PC-9 (cell line): ENCODE measurements around the gene LPIN2. TPM values are rescaled to one million over a fixed set of nuclear protein-coding genes. Genes with fewer than 3 reads are reported as not detected.
A peak's percentile ranks its signal among the peaks of the same experiment; 100 is the strongest.
"Not testable (repeated sequence)": the region's sequence is repeated elsewhere in the genome, so short reads cannot be mapped to it uniquely, and the experiment has no call there.

Experiments
- BruUV-seq: library from RNA; stranded (reverse); fragments of 400-500 nt; replicated peaks from 2 replicates; lab custom pipeline; 2021; lab: Mats Ljungman, UMichigan
- CTCF ChIA-PET: fragments of 300-600 bp; sonication (Branson Sonifier 250); formaldehyde crosslinking; loops from one replicate; lab custom pipeline; 2022; ENCODE audit warnings: antibody characterized with exemption; lab: Charles Lee
- POLR2A ChIA-PET: fragments of 300-600 bp; sonication (Branson Sonifier 250); formaldehyde crosslinking; loops from one replicate; lab custom pipeline; 2022; ENCODE audit warnings: antibody characterized with exemption; ENCODE audit not compliant: unreplicated experiment; lab: Charles Lee
- DNase-seq, 2 experiments: peaks; one replicate each; pipeline versions ENCODE4 v3.0.0 to v3.0.0-alpha.2; 2015 to 2022; ENCODE audit warnings: mixed read lengths in 1 of 2
- H2AFZ ChIP-seq: fragments of 200-600 bp; sonication (generic); 2 replicates; pipeline ENCODE4 v1.8.1; 2017; ENCODE audit warnings: antibody characterized with exemption
- H3F3A ChIP-seq: fragments of 200-600 bp; sonication (generic); 2 replicates; pipeline ENCODE4 v1.8.1; 2017; ENCODE audit warnings: antibody characterized with exemption, mild to moderate bottlenecking, low read depth; ENCODE audit not compliant: insufficient read depth
- H3K27ac ChIP-seq: fragments of 200-600 bp; sonication (generic); 2 replicates; pipeline ENCODE4 v1.6.1; 2016; ENCODE audit warnings: mixed run types
- H3K27me3 ChIP-seq: fragments of 200-600 bp; sonication (generic); 2 replicates; pipeline ENCODE4 v1.6.1; 2016; ENCODE audit warnings: low read depth, mixed run types; ENCODE audit not compliant: insufficient read depth
- H3K36me3 ChIP-seq: fragments of 200-600 bp; sonication (generic); 2 replicates; pipeline ENCODE4 v1.6.1; 2016; ENCODE audit warnings: low read depth, mixed run types
- H3K4me1 ChIP-seq: fragments of 200-600 bp; sonication (generic); replicated peaks from 2 replicates; pipeline ENCODE4 v1.6.1; 2016; ENCODE audit warnings: mixed run types; ENCODE audit not compliant: insufficient read depth
- H3K4me2 ChIP-seq: fragments of 200-600 bp; sonication (generic); 2 replicates; pipeline ENCODE4 v1.6.1; 2017; ENCODE audit warnings: mixed run types
- H3K4me3 ChIP-seq: fragments of 200-600 bp; sonication (generic); 2 replicates; pipeline ENCODE4 v1.6.1; 2016; ENCODE audit warnings: mixed run types
- H3K79me2 ChIP-seq: fragments of 200-600 bp; sonication (generic); 2 replicates; pipeline ENCODE4 v1.6.1; 2017; ENCODE audit warnings: low read depth, mixed run types
- H3K9me2 ChIP-seq: fragments of 200-600 bp; sonication (generic); 2 replicates; pipeline ENCODE4 v1.8.1; 2017; ENCODE audit warnings: mild to moderate bottlenecking; ENCODE audit not compliant: insufficient read depth
- H3K9me3 ChIP-seq: fragments of 200-600 bp; sonication (generic); 2 replicates; pipeline ENCODE4 v1.8.1; 2016; ENCODE audit warnings: low read depth; ENCODE audit not compliant: insufficient read depth
- H4K20me1 ChIP-seq: fragments of 200-600 bp; sonication (generic); 2 replicates; pipeline ENCODE4 v1.8.1; 2017; ENCODE audit not compliant: insufficient read depth
- CTCF ChIP-seq: fragments of 200-600 bp; sonication (generic); conservative IDR thresholded peaks from 2 replicates; pipeline ENCODE4 v1.6.1; 2017; ENCODE audit warnings: mixed run types, antibody characterized with exemption, mild to moderate bottlenecking, moderate library complexity
- EZH2 ChIP-seq: fragments of 200-600 bp; sonication (generic); IDR thresholded peaks from 2 replicates; pipeline ENCODE4 v1.8.0; 2017; ENCODE audit warnings: antibody characterized with exemption, low read depth
- intact Hi-C: fragments of 100-400 bp; cut with micrococcal nuclease; formaldehyde crosslinking; loops from one replicate; pipeline ENCODE4 v1.10.0; 2022; ENCODE audit not compliant: unreplicated experiment
- total RNA-seq: library from RNA; stranded (reverse); gene quantifications from 2 replicates; pipeline ENCODE4 v1.2.3, GENCODE V29; 2021

Gene LPIN2
- total RNA-seq, 1 experiment from 2014 or later = 15.0 TPM

GRCh38 chr18:3007491-3007890, 5.5 kb downstream of the LPIN2 start:
- ChIA-PET POLR2A (interaction anchor here (0.6 kb wide), 1 partner anchor 13 kb away, joined by 14 read pairs; no protein-coding TSS in a partner anchor), CTCF (no interaction called here)
- Histone ChIP-seq H3K79me2 (peaks cover 64% of the 10 kb centered on the region), H3K27ac (no peak overlapping the region), H3F3A (peaks cover 13% of the 10 kb centered on the region; the same call in 1 of the 2 replicates), H3K9me3 (0 out of 2 replicates have a peak, but pooled peaks cover 4% of the 10 kb centered on the region), H3K4me1 (peaks cover 22% of the 10 kb centered on the region), H3K9me2 (no peaks in the 10 kb centered on the region), H3K27me3 (no peaks in the 10 kb centered on the region), H3K36me3 (0 out of 2 replicates have a peak, but pooled peaks cover 27% of the 10 kb centered on the region), H3K4me2 (no peak overlapping the region), H4K20me1 (no peaks in the 10 kb centered on the region; the same call in 1 of the 2 replicates), H2AFZ (no peak overlapping the region), H3K4me3 (no peak overlapping the region)
- no peak for DNase-seq
- intact Hi-C loops = no loop called here
- no TSS peak for BruUV-seq
- no peak for TF ChIP-seq EZH2
- no peak for TF ChIP-seq CTCF

DNA sequence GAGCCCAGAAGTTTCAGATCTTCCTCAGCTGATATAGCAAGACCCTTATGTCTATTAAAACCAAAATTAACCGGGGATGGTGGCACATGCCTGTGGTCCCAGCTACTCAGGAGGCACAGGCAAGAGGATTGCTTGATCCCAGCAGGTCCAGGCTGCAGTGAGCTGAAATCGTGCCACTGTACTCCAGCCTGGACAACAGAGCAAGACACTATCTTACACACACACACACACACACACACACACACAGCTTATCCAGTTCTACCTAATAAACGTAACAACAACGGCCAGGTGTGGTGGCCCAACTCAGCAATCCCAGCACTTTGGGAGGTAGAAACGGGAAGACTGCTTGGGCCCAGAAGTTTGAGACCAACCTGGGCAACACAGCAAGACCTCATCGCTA, 7.5 kb downstream of the LPIN2 start:
- intact Hi-C loops = no loop called here
- H2AFZ ChIP-seq = no peak overlapping the region
- H3K9me2 ChIP-seq = no peaks in the 10 kb centered on the region
- H3K27me3 ChIP-seq = no peaks in the 10 kb centered on the region
- ChIA-PET POLR2A (no interaction called here), CTCF (no interaction called here)
- H3K4me3 ChIP-seq = no peak overlapping the region
- TF ChIP-seq CTCF (no peak), EZH2 (no peak)
- no peak overlapping the region for H3K4me2 ChIP-seq
- H3K79me2 ChIP-seq = peaks cover 69% of the 10 kb centered on the region
- H3F3A ChIP-seq = peaks cover 15% of the 10 kb centered on the region; the same call in 1 of the 2 replicates
- H3K9me3 ChIP-seq = peaks cover 4% of the 10 kb centered on the region; the same call in 1 of the 2 replicates
- no peak overlapping the region for H3K27ac ChIP-seq
- DNase-seq = no peak
- no TSS peak for BruUV-seq
- peaks cover 11% of the 10 kb centered on the region; the same call in 1 of the 2 replicates for H3K4me1 ChIP-seq
- no peaks in the 10 kb centered on the region; the same call in 1 of the 2 replicates for H4K20me1 ChIP-seq
- H3K36me3 ChIP-seq = 0 out of 2 replicates have a peak, but pooled peaks cover 27% of the 10 kb centered on the region

- intact Hi-C loops, CTCF ChIA-PET, DNase-seq, H3K27me3 ChIP-seq, POLR2A ChIA-PET, BruUV-seq, H3K9me2 ChIP-seq, H3K27ac ChIP-seq, H3K9me3 ChIP-seq, H4K20me1 ChIP-seq, H3K4me3 ChIP-seq, H2AFZ ChIP-seq: not testable (repeated sequence)
- Histone ChIP-seq H3K4me2 (0 out of 2 replicates have a peak overlapping the region, but pooled peaks have one; percentile 12), H3K4me1 (peaks cover 11% of the 10 kb centered on the region; the same call in 1 of the 2 replicates), H3F3A (peaks cover 13% of the 10 kb centered on the region; the same call in 1 of the 2 replicates), H3K36me3 (0 out of 2 replicates have a peak, but pooled peaks cover 27% of the 10 kb centered on the region), H3K79me2 (peaks cover 60% of the 10 kb centered on the region)
Observed at GRCh38 chr18:3003766-3004165, 9.2 kb downstream of the LPIN2 start.
